Measurements from ENCODE around the gene ZNF670.
"Not testable (repeated sequence)": the region's sequence is repeated elsewhere in the genome, so short reads cannot be mapped to it uniquely, and the experiment has no call there.

ZNF670 gene

GRCh38 chr1:247037511-247038320 is 40.9 kb downstream of the ZNF670 start:
- DNase-seq: no peak

DNA sequence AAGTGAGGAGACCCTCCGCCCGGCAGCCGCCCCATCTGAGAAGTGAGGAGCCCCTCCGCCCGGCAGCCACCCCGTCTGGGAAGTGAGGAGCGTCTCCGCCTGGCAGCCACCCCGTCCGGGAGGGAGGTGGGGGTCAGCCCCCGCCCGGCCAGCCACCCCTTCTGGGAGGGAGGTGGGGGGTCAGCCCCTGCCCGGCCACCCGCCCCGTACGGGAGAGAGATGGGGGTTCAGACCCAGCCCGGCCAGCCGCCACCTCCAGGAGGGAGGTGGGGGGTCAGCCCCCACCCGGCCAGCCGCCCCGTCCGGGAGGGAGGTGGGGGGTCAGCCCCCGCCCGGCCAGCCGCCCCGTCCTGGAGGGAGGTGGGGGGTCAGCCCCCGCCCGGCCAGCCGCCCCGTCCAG is 46.3 kb downstream of the ZNF670 start:
- not testable (repeated sequence) for DNase-seq

All from T1000 (cell line).